GM21717 (cell line): ENCODE data around the gene ZC2HC1B.

Source experiments
- ATAC-seq: cut with Tn5 transposase; IDR thresholded peaks from one replicate; pipeline ENCODE4 v1.9.1; 2021; ENCODE audit warnings: mild to moderate bottlenecking, moderate library complexity; ENCODE audit not compliant: unreplicated experiment

The ZC2HC1B gene

GRCh38 chr6:143928853-143929252 lies 64.6 kb downstream of the ZC2HC1B start:
- no peak for ATAC-seq

GRCh38 chr6:143929975-143930374 lies 65.7 kb downstream of the ZC2HC1B start:
- no peak for ATAC-seq

- ATAC-seq = no peak
Observed at GRCh38 chr6:143934331-143934730, 70.1 kb downstream of the ZC2HC1B start.

- no peak for ATAC-seq
Observed at GRCh38 chr6:143934867-143935266, 70.6 kb downstream of the ZC2HC1B start.

GRCh38 chr6:143936347-143936746 lies 72.1 kb downstream of the ZC2HC1B start:
- ATAC-seq = no peak

GRCh38 chr6:143936778-143937667 lies 72.7 kb downstream of the ZC2HC1B start:
- no peak for ATAC-seq

GRCh38 chr6:143937668-143937970 lies 73.3 kb downstream of the ZC2HC1B start:
- no peak for ATAC-seq

- no peak for ATAC-seq
Observed at GRCh38 chr6:143939364-143939763, 75.1 kb downstream of the ZC2HC1B start.

GRCh38 chr6:143940011-143940597 lies 75.8 kb downstream of the ZC2HC1B start:
- ATAC-seq = peak; percentile 99

GRCh38 chr6:143941852-143942627 lies 77.8 kb downstream of the ZC2HC1B start:
- ATAC-seq = no peak

GRCh38 chr6:143948208-143948607 lies 83.9 kb downstream of the ZC2HC1B start:
- ATAC-seq = no peak

GRCh38 chr6:143949535-143949934 lies 85.3 kb downstream of the ZC2HC1B start:
- ATAC-seq = no peak

- no peak for ATAC-seq
Observed at GRCh38 chr6:143949962-143950361, 85.7 kb downstream of the ZC2HC1B start.

- no peak for ATAC-seq
Observed at GRCh38 chr6:143950875-143951274, 86.6 kb downstream of the ZC2HC1B start.

GRCh38 chr6:143952060-143952778 lies 87.9 kb downstream of the ZC2HC1B start:
- ATAC-seq = no peak

GRCh38 chr6:143952947-143953701 lies 88.8 kb downstream of the ZC2HC1B start:
- no peak for ATAC-seq

GRCh38 chr6:143953922-143954321 lies 89.6 kb downstream of the ZC2HC1B start:
- no peak for ATAC-seq

- ATAC-seq = no peak
Observed at GRCh38 chr6:143955971-143956370, 91.7 kb downstream of the ZC2HC1B start.

- no peak for ATAC-seq
Observed at GRCh38 chr6:143957679-143958274, 93.5 kb downstream of the ZC2HC1B start.

GRCh38 chr6:143958839-143959399 lies 94.6 kb downstream of the ZC2HC1B start:
- ATAC-seq = no peak
